Activated T-cell treated with anti-CD3 and anti-CD28 coated beads for 24 hours (primary cell): ENCODE measurements around the gene CCDC83.
"Not testable (repeated sequence)": the region's sequence is repeated elsewhere in the genome, so short reads cannot be mapped to it uniquely, and the experiment has no call there.

ENCODE experiments used
- DNase-seq: peaks from one replicate; pipeline ENCODE4 v3.0.0-alpha.2; 2020; ENCODE audit warnings: low read depth

CCDC83 gene

DNA sequence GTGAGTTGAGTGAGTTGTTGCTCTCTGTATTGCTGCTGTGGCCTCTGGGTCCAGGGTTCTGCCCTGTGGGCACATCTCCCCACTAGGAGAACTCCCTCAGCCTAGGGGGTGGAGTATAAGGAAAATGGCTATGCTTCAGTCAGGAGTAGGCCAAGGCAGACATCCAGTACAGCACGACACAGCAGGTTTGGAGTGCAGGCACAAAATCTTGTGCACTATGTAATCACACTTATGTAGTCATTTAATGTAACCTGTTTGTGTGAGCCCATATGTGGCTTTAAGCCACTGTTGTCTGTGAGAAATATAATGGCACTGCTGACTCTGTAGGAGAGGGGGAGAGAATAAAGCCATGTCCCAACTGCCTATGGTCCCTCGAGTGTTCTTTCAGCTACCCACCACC lies 90.1 kb downstream of the CCDC83 start:
- DNase-seq = no peak

DNA sequence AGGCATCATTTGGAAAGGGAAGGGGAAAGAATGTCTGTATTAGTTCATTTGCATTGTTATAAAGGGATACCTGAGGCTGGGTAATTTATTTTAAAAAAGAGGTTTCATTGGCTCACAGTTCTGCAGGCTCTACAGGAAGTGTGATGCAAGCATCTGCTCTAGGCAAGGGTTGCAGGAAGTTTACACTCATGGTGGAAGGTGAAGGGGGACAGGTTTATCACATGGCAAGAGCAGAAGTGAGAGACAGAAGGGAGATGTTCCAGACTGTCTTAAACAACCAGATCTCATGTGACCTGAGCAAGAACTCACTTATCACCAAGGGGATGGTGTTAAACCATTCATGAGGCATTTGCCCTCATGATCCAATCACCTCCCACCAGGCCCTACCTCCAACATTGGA lies 90.6 kb downstream of the CCDC83 start:
- no peak for DNase-seq

DNA sequence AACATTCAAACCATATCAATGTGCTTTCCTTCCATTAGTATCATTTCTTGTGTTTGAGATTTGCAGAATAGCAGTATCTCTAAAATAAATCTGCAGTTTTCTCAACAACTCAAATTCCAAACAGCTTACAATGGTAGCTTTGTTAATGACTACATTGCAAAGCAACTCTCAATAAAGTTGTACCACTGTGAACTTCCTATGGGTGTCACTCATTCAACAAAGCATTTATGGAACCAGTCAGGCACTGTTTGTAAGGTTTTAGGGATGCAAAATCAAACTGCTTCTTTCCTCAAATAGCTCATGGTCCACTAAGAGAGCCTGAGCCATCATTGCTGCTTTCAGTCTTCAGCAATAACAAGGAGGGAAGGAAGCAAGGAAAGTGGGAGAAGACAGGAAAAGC lies 91.0 kb downstream of the CCDC83 start:
- no peak for DNase-seq

DNA sequence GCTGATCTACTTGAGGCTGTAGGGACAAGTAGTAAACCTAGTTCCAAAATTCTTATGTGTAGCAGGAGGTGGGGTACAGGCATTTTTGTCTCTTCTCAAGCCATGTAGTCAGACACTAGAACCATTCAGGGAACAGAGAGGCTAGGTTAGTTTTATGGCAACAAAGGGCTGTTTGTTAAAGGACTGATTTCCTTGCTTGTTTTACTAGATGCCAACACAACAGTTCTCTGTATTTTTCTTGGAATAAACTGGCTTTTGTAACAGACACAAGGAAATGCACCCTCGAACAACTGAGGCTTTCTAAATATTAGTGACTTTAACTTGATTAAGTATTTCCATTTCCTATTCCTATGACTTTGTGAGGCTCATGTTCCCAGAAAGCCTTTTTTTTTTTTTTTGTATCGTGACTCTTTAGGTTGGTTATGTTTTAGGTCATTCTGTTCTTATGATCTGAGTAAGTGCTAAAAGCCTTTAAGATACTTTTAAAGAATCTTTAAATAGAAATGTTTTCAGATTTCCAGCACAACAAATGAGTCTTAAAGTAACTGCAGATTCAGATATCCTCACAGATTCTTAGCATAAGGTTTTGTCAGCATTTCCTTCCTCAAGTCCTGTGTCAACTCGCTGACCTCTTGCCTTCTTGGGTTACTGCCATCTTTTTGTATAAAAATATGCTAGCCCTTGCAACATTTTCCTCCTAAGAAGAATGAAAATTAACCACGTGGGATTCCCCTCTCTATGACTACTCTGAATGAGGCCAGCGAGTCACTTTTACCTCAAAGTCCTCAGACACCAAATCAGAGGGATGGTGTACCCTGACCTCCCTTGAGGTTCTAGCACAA lies 92.5 kb downstream of the CCDC83 start:
- peak; percentile 16 for DNase-seq

DNA sequence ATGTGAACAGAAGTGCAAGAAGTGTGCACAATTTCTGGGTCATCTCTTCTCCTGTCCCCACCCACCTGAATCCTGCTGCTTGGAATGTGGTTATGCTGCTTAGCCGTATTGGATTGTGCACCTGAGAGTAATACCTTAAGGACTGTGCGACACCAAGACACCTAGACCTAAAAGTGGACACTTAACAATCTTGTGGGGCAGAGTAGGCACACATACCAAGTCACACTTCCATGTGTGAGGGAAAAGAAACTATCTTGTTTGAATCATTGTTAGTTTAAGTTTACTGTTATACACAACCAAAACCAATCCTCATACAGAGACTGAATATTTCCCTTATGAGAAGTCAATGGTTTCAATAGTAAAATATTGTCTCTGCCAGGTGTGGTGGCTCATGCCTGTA lies 93.7 kb downstream of the CCDC83 start:
- DNase-seq = no peak

DNA sequence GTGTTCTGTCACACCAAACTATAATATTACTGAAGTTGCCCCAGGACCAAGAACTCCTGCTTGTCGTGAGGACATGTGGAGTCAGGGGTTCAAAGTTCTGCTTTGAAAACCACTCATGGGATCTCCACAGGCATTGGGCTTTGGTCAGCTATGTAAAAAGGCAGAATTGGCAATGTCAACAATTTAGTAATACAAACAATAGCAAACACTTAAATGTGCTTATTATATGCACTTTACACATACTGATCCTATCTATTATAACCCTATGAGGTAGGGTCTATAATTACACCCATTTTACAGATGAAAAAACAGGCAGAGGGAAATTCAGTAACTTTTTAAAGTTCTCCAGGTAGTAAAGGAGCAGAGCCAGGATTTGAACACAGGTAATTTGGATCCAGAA lies 94.6 kb downstream of the CCDC83 start:
- no peak for DNase-seq

DNA sequence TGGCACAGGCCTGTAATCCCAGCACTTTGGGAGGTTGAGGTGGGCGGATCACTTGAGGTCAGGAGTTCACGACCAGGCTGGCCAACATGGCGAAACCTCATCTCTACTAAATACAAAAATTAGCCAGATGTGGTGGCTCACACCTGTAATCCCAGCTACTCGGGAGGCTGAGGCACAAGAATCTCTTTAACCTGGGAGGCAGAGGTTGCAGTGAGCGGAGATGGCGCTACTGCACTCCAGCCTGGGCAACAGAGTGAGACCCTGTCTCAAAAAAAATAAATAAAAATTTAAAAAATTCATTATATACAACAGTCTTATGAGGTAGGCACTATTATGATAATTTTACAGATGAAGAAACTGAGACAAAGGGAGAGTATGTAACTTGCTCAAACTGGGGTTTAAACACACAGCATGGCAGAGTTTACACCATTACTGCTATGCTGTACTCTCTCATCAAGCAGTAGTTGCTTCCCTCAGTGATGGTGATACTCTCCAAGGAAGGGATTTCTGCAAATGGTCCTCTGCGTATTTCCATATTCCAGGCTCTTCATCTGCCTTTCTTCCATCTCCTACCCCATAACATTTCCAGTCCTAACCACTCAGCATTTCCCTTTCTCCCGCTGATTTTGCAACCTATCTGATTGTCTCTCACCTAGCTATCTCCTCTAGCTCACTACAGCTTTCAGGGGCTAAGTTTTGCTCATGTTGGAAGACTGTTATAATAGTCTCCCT lies 95.3 kb downstream of the CCDC83 start:
- DNase-seq = no peak

DNA sequence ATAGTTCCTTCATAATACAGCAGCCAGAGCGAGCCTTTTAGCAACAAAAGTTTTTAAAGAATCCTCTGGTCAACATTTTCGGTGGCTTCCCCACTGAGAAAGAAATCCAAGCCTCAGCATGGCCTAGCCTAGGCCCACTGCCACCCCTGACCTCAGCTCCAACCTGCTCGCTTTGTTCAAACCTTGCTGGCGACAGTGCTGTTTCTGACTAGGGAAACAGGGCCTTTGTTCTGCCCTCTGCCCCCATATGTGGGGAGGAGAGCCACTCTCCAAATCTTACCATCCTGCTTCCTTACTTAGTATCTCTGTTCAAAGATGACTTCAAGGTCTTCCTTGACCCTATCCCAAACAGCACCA lies 95.8 kb downstream of the CCDC83 start:
- DNase-seq = no peak

DNA sequence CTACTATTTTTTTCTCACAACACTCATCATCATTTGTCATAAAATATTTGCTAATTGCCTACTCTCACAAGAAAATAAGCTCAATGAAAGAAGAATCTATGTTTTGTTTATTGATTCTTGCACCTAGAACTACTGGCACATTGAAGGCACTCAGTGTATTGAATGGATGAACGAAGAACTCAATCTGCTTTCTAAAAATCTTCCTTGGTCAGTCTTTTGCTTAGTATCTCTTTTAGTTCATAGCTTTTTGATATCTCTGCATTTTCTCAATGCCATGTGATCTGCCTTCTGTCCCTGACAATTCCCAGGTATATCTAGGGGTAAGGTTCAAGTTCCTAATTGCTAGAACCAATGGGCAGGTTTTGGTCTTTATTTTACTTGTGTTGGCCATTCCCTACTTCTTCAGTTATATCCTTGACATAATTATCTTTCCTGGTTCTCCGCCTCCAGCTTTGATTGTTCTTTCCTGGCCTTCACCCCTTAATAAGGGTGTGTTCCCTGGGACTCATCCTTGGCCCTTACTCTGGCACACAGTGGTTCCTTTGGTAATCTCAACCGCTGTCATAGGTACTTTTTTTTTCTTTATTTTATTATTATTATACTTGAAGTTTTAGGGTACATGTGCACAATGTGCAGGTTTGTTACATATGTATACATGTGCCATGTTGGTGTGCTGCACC lies 96.4 kb downstream of the CCDC83 start:
- no peak for DNase-seq

DNA sequence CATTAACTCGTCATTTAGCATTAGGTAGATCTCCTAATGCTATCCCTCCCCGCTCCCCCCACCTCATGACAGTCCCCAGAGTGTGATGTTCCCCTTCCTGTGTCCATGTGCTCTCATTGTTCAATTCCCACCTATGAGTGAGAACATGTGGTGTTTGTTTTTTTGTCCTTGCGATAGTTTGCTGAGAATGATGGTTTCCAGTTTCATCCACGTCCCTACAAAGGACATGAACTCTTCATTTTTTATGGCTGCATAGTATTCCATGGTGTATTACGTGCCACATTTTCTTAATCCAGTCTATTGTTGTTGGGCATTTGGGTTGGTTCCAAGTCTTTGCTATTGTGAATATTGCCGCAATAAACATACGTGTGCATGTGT lies 96.9 kb downstream of the CCDC83 start:
- DNase-seq = not testable (repeated sequence)

DNA sequence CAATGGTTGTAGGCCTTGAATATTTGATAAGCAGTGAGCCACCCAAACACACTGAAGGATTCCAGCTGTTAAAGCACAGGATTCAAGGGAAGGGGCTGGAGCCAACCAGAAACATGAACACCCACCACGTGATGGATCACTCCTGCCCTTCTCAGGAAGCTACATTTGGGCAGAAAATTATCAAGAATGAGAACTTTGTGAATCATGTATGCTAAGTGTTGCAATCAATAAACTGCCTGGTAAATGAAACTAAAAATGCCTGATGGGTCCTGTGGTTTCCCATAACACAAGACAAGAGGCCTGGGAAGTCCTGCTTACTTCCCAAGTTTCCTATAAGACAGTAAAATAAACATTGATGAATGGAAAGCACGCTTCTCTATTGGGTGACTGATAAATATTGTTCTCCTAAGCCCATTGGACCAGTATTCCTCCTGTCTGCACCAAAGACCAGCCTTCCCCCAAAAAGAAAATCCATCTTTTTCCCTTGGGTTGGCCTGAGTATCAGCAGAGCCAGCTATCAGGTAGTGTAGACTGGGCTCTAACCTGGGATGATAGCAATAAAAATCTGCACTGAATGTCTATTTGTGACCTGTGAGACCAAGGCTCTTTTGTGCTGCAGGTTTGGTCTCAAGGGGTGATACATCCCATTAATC lies 98.4 kb downstream of the CCDC83 start:
- no peak for DNase-seq

DNA sequence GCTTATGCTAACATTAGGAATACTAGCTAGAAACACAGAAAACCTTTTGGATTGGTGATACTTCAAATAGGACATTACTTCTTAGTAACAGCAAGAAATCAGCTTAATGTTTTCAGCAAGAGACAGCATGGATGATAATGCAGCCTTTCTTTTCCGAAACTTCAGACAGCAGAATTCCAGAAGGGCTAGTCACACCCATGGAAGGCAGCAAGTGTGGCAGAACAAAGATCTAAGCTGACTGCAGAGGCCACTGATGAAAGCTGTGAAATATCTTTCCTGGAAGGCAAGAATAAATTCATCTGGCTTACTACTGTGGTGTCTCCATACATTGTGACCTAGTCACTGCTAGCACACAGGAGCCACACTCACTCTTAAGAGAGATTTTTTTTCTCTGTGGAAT lies 100.3 kb downstream of the CCDC83 start:
- DNase-seq = no peak

DNA sequence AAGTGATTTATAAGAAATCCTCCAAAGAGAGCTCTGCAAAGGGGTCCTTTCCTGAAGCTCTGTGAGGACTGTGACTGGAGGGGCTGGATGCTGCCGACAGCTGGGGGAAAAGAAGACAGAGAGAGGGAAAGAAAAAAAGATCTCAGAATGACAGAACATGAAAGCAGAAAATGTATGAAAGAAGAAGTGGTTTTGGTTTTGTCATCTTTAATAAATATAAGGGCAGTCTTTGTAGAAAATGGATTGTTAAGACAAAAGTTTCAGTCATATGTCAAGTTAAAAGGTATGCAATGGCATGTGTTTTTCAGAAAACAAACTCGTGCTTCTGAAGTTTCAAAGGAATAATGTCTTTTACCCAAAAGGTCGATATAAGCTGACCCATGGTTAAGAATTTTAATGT lies 105.5 kb downstream of the CCDC83 start:
- no peak for DNase-seq

DNA sequence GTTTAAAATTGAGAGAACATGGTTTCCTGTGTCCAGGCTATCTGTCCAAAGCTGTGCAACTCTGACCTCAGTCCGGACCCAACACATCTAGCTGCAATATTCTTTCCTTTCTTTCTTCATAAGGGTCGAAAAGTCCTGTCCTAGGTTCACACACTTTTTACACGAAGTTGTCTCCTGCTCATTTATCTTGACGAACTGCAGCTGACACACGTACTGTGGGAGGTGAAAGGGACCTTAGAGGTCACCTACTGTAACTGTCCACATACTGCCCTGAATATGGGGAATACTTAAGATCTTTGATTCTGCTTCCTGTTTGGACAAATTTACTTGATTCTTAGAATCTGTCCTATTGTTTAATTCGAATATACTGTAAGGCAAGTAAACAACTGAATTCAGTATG lies 105.9 kb downstream of the CCDC83 start:
- DNase-seq = no peak

DNA sequence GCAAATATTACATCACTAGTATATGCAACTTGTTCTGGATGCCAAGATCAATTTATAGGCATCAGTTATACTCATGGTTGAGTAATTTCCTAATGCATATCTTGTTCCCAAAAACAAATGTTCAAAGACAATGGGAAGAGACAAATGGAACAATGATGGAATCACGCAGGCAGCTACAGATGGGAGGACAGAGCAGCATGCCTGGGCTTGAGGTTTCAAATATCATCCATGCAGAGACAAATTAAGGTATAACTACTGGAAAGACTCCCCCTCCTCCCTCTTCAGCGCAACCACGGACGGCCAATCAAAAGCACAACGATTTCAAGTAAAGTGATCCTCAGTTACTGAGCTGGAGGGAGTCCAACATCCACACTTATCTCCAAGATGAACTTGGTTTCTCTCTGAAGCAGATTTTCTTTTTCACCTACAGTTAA lies 106.8 kb downstream of the CCDC83 start:
- no peak for DNase-seq

DNA sequence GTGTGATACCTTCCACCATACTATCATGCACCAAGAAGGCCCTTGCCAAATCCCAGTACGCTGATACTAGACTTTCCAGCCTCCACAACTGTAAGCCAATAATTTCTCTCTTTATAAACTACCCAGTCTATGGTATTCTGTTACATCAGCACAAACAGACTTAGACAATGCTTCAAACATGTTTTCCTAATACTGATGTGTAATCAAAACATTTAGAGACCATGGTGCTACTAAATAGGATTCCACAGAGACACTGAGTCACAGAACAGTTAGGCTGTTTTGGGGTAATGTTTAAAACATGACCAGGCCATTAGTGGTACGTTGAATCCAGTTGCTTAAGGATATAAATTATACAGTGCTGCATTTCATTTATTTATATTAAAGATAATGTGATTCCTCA lies 110.0 kb downstream of the CCDC83 start:
- DNase-seq = no peak

DNA sequence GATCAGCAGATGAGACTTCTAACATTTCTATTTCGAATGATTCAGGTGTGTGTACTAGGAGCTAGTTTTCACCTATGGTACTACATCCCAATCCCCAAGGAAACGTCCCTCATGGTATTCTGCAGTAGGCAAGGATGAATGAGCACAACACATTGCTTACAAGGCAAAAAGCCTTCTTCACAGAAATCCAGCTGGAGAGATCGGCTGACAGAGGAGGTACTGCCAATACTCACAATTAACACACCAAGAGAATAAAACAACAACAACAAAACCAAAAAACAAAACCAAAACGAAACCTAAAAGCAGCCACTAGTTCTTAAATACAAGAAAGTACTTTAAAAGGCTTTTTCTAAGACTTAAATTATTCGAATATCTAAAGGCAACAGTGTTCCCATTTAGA lies 112.3 kb downstream of the CCDC83 start:
- DNase-seq = no peak
